Effector CD8-positive, alpha-beta T cell (primary cell): ENCODE measurements around the gene HLA-DRB5.
"Not testable (repeated sequence)": the region's sequence is repeated elsewhere in the genome, so short reads cannot be mapped to it uniquely, and the experiment has no call there.

Source experiments
- DNase-seq: peaks from one replicate; lab custom pipeline; 2025; lab: John Stamatoyannopoulos, UW
- total RNA-seq, 4 experiments: gene quantifications; one replicate each; lab custom pipeline; 2026; lab: John Stamatoyannopoulos, UW

Gene HLA-DRB5
- total RNA-seq = 4.6 to 10.5 (median 6.3) reads per million in 4 experiments

GRCh38 chr6:32529697-32530430 lies at the start of gene HLA-DRB5:
Gene HLA-DRB5 (minus strand): TSS chr6:32530287. CDS start chr6:32530224, 63 bp downstream.
- no peak for DNase-seq

GRCh38 chr6:32578962-32579361 lies 48.9 kb upstream of the HLA-DRB5 start:
- DNase-seq = no peak

DNA sequence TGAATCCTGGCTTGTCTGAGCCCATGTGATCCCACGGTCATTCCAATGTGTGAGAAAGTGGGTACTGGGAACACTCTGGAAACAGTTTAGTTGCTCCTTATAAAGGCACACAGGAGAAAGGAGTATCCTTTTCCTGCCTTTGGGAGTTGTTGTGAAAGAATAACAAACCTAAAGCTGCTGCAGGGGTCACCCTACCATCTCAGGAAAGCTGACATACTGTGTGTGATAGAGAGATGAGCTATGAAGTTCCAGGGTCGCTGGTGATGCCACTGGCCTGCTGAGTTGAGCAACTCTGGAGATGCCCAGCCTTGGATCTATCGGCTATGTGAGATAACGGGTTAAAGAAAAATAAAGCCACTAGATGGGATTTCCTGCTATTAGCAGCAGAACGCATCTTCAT lies 47.4 kb upstream of the HLA-DRB5 start:
- DNase-seq = not testable (repeated sequence)

DNA sequence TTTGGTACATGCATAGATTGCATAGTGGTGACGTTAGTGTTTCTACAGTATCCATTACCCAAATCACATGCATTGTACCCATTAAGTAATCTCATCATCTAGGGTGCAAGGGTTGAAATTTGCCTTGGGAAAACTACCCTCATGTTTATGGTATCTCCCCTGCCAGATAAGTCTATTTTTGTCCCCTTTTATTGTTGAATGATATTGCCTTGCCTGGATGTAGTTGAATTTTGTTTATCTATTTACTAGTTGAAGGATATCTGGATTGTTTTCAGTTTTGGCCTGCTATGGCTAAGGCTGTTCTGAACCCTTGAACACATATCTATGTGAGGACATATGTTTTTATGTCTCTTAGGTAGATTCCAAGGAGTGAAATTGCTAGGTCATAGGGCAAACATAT lies 46.2 kb upstream of the HLA-DRB5 start:
- no peak for DNase-seq

- no peak for DNase-seq
Observed at GRCh38 chr6:32570363-32570905, 40.3 kb upstream of the HLA-DRB5 start.

DNA sequence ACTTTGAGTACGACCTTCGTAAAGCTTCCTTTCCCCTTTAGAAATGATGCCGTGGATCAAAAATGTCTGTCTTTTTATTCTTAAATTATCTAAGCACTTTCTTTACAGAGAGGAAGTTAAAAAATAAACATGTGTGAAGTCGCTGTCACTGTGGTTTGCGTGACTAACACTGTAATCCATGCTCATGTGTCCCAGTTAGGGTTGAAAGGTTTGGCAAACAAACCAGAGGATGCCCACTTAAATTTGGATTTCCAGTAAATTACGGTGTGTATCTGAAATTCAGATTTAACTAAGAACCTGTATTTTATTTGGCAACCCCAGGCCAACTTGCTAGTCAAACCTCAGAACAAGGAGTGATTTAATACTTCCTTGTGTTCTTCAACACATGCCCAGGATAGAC lies 38.5 kb upstream of the HLA-DRB5 start:
- no peak for DNase-seq

- DNase-seq = no peak
Observed at GRCh38 chr6:32566957-32567356, 36.9 kb upstream of the HLA-DRB5 start.

DNA sequence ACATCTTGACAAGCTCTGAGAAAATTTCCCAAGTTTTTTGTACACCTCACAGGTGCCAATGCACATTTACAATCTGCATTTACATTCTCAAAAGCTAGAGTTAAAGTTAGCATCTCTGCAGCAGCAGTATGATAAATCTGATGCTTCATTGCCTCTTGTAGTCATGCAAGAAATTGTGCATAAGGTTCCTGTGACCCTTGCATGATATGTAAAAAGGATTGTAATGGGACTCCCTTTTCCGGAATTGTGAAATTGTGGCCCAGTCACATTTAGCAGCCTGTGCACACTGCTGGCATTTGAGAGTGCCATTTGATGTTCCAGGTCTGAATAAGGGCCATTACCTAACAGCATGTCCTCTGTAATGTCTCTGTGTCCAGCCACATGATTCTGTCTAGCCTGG lies 35.4 kb upstream of the HLA-DRB5 start:
- no peak for DNase-seq

- DNase-seq = no peak
Observed at GRCh38 chr6:32562940-32563339, 32.9 kb upstream of the HLA-DRB5 start.

DNA sequence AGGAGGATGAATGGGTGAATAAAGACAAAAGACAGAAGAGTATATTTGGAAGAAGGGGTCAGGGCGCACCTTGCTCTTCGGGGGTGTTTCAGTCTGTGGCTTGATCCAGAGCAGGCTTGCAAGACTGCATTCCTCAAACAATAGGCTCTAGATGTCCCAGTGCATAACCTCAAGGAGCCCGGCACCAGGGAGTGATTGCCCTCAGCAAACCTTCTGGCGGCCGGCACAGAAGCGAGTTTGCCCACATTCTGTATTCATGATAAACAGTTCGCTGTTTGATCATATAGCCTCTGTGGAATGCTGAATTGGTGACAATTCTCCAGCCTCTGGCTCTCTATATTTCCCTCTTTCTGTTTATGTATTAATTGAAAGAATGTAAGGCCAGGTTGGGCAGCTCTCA lies 29.7 kb upstream of the HLA-DRB5 start:
- no peak for DNase-seq

- no peak for DNase-seq
Observed at GRCh38 chr6:32558426-32559057, 28.5 kb upstream of the HLA-DRB5 start.

- DNase-seq = no peak
Observed at GRCh38 chr6:32554116-32554965, 24.3 kb upstream of the HLA-DRB5 start.

DNA sequence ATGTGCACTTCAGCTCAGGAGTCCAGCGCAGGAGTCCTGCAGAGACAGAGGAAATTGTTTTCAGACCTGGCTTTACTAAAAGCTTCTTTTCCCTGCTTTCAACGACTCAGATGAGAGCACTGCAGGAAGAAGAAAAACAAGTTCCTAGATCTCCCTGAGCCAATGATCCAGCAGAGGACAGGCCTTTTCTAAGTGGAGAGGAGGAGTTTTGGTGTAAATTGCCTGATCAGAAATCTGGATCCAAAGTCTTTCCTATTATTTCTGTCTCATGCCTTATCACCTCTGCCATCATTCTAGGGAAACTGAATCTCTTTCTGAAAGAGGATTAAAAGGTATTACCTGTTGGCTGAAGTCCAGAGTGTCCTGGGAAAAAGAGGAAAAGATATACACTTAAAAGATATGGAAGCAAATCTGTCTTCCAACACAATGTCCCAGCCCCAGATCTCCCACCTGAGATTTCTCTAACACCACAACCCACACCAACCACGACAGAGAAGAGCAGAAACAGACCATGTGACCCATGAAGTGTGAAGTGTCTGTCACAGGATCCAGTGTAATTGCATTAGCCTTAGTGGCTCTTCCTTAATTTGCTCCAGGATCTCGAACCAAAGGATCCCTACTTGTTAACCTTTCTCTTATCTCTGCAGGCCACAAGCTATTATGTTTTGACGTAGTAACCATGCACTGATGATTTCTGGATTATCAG lies 23.1 kb upstream of the HLA-DRB5 start:
- DNase-seq = no peak

DNA sequence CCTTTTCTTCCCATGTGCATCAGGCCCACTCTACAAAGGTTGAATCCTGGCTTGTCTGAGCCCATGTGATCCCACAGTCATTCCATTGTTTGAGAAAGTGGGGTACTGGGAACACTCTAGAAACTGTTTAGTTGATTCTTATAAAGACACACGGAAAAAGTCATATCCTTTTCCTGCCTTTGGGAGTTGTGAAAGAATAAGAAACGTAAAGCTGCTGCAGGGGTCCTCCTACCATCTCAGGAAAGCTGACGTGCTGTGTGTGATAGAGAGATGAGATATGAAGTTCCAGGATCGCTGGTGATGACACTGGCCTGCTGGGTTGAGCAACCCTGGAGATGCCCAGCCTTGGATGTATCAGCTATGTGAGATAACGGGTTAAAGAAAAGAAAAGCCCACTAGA lies 21.3 kb upstream of the HLA-DRB5 start:
- DNase-seq = no peak

DNA sequence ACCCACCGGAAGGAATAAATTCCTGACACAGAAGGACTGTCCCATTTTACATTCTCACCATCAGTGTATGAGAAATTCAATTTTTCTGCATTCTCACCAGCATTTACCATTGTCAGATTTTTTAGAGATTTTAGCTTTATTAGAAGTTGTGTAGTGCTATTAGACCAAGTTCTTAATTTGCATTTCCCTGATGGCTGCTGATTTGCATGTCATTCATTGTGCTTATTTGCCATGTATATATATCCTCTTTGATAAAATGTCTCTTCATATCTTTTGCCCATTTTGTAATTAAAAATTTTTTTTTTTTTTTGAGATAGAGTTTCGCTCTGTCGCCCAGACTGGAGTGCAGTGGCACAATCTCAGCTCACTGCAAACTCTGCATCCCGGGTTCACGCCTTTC lies 9.8 kb upstream of the HLA-DRB5 start:
- DNase-seq = no peak

GRCh38 chr6:32530431-32530793 lies 325 bp upstream of the HLA-DRB5 start:
- DNase-seq = not testable (repeated sequence)

- DNase-seq = no peak
Observed at GRCh38 chr6:32522302-32523047, 7.6 kb downstream of the HLA-DRB5 start.

DNA sequence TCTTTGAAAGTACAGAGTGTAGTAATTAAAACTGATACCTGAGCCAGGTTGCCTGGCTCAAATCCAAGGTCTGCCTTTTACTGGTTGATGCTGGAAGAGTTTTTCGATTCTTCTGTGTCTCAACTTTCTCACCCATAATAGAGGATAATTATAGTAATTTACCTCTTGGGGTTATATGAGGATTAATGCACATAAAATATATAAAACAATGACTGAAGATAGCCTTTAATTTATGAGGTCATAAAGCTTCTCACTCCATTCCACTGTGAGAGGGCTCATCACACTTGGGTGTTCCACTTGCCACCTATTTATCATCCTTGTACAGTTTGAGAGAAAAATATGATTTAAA lies 10.2 kb downstream of the HLA-DRB5 start:
- DNase-seq = no peak

DNA sequence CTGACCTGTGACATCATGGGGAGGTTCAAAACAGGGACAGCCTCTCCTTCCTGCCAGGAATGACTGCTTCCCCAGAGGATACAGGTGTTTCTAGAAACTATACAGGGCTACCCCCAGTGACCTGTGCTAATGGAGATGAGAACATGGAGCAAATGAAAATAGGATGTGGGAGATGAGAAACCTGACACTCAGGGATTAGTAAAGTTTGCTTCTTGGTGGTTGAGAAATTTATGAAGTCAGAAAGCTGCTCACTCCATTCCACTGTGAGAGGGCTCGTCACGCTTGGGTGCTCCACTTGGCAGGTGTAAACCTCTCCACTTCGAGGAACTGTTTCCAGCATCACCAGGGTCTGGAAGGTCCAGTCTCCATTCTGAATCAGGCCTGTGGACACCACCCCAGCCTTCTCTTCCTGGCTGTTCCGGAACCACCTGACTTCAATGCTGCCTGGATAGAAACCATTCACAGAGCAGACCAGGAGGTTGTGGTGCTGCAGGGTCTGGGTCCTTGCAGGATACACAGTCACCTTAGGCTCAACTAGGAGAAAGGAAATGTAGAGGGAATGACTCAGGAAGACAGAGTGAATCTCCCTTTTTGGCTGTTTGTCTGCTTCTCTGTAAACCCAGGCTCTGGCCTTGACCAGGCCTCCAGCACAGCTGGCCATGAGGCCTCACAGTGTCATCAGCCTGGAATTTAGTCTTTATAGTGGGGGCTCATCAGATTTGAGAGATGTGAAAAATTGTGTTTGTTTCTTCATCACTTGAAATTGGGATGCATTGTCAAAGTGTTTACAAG lies 10.8 kb downstream of the HLA-DRB5 start:
- no peak for DNase-seq
